ENCODE results near the gene CDKN3.
"Not testable (repeated sequence)": the region's sequence is repeated elsewhere in the genome, so short reads cannot be mapped to it uniquely, and the experiment has no call there.

Gene CDKN3

GRCh38 chr14:54444681-54445080, 47.9 kb downstream of the CDKN3 start:
- Mint-ChIP-seq H3K27me3 (peaks cover 1% of the 10 kb centered on the region), H3K4me1 (peaks cover 8% of the 10 kb centered on the region), H3K9me3 (no peaks in the 10 kb centered on the region), H3K4me3 (no peak overlapping the region), H3K36me3 (no peaks in the 10 kb centered on the region), H3K27ac (no peak overlapping the region)
- DNase-seq (ENCODE audit: low spot score in 2 of 2) (no peak), ATAC-seq (ENCODE audit: low read depth) (no peak)

- Mint-ChIP-seq H3K36me3 (no peaks in the 10 kb centered on the region), H3K27me3 (peaks cover 1% of the 10 kb centered on the region), H3K4me3 (no peak overlapping the region), H3K27ac (no peak overlapping the region), H3K4me1 (peaks cover 10% of the 10 kb centered on the region), H3K9me3 (no peaks in the 10 kb centered on the region)
- no peak for ATAC-seq (ENCODE audit: low read depth)
- DNase-seq (ENCODE audit: low spot score in 2 of 2): no peak
Observed at GRCh38 chr14:54446161-54446693, 49.4 kb downstream of the CDKN3 start.

GRCh38 chr14:54447231-54447692, 50.5 kb downstream of the CDKN3 start:
- DNase-seq (ENCODE audit: low spot score in 2 of 2): no peak
- no peaks in the 10 kb centered on the region for H3K9me3 Mint-ChIP-seq
- no peak for ATAC-seq (ENCODE audit: low read depth)
- H3K4me3 Mint-ChIP-seq: no peak overlapping the region
- H3K36me3 Mint-ChIP-seq: no peaks in the 10 kb centered on the region
- H3K4me1 Mint-ChIP-seq: peaks cover 5% of the 10 kb centered on the region
- no peak overlapping the region for H3K27ac Mint-ChIP-seq
- peaks cover 1% of the 10 kb centered on the region for H3K27me3 Mint-ChIP-seq

- peaks cover 5% of the 10 kb centered on the region for H3K4me1 Mint-ChIP-seq
- no peaks in the 10 kb centered on the region for H3K9me3 Mint-ChIP-seq
- peaks cover 1% of the 10 kb centered on the region for H3K27me3 Mint-ChIP-seq
- ATAC-seq (ENCODE audit: low read depth) (peak; percentile 70), DNase-seq (ENCODE audit: low spot score in 2 of 2) (no peak)
- no peak overlapping the region for H3K4me3 Mint-ChIP-seq
- no peak overlapping the region for H3K27ac Mint-ChIP-seq
- no peaks in the 10 kb centered on the region for H3K36me3 Mint-ChIP-seq
Observed at GRCh38 chr14:54450535-54450934, 53.7 kb downstream of the CDKN3 start.

GRCh38 chr14:54451121-54451601, 54.4 kb downstream of the CDKN3 start:
- Mint-ChIP-seq H3K27ac (no peak overlapping the region), H3K27me3 (peaks cover 1% of the 10 kb centered on the region), H3K4me1 (peaks cover 5% of the 10 kb centered on the region), H3K4me3 (no peak overlapping the region), H3K36me3 (no peaks in the 10 kb centered on the region), H3K9me3 (no peaks in the 10 kb centered on the region)
- ATAC-seq (ENCODE audit: low read depth): no peak
- DNase-seq (ENCODE audit: low spot score in 2 of 2): no peak

GRCh38 chr14:54451961-54452360, 55.2 kb downstream of the CDKN3 start:
- Mint-ChIP-seq H3K36me3 (no peaks in the 10 kb centered on the region), H3K4me1 (peaks cover 5% of the 10 kb centered on the region), H3K27ac (no peak overlapping the region), H3K4me3 (no peak overlapping the region), H3K9me3 (no peaks in the 10 kb centered on the region), H3K27me3 (no peaks in the 10 kb centered on the region)
- no peak for ATAC-seq (ENCODE audit: low read depth)
- no peak for DNase-seq (ENCODE audit: low spot score in 2 of 2)

GRCh38 chr14:54453252-54453651, 56.4 kb downstream of the CDKN3 start:
- Mint-ChIP-seq H3K9me3 (no peaks in the 10 kb centered on the region), H3K27me3 (no peaks in the 10 kb centered on the region), H3K36me3 (no peaks in the 10 kb centered on the region), H3K4me3 (no peak overlapping the region), H3K27ac (no peak overlapping the region), H3K4me1 (peaks cover 5% of the 10 kb centered on the region)
- ATAC-seq (ENCODE audit: low read depth): no peak
- DNase-seq (ENCODE audit: low spot score in 2 of 2): no peak

- DNase-seq (ENCODE audit: low spot score in 2 of 2); H3K27me3 Mint-ChIP-seq; H3K4me1 Mint-ChIP-seq; H3K9me3 Mint-ChIP-seq; H3K27ac Mint-ChIP-seq; H3K4me3 Mint-ChIP-seq; H3K36me3 Mint-ChIP-seq; ATAC-seq (ENCODE audit: low read depth): not testable (repeated sequence)
Observed at GRCh38 chr14:54453990-54454389, 57.2 kb downstream of the CDKN3 start.

- H3K27ac Mint-ChIP-seq: no peak overlapping the region
- DNase-seq (ENCODE audit: low spot score in 2 of 2) (no peak), ATAC-seq (ENCODE audit: low read depth) (no peak)
- H3K27me3 Mint-ChIP-seq: no peaks in the 10 kb centered on the region
- peaks cover 9% of the 10 kb centered on the region for H3K9me3 Mint-ChIP-seq
- H3K36me3 Mint-ChIP-seq: peaks cover 8% of the 10 kb centered on the region
- H3K4me1 Mint-ChIP-seq: peaks cover 5% of the 10 kb centered on the region
- no peak overlapping the region for H3K4me3 Mint-ChIP-seq
Observed at GRCh38 chr14:54455363-54455762, 58.6 kb downstream of the CDKN3 start.

GRCh38 chr14:54456820-54457608, 60.2 kb downstream of the CDKN3 start:
- ATAC-seq (ENCODE audit: low read depth); H3K27ac Mint-ChIP-seq; DNase-seq (ENCODE audit: low spot score in 2 of 2); H3K9me3 Mint-ChIP-seq; H3K4me3 Mint-ChIP-seq; H3K27me3 Mint-ChIP-seq; H3K36me3 Mint-ChIP-seq; H3K4me1 Mint-ChIP-seq: not testable (repeated sequence)

GRCh38 chr14:54457609-54457996, 60.8 kb downstream of the CDKN3 start:
- peaks cover 9% of the 10 kb centered on the region for H3K9me3 Mint-ChIP-seq
- H3K36me3 Mint-ChIP-seq: peaks cover 8% of the 10 kb centered on the region
- no peak for ATAC-seq (ENCODE audit: low read depth)
- H3K4me3 Mint-ChIP-seq: no peak overlapping the region
- DNase-seq (ENCODE audit: low spot score in 2 of 2): no peak
- H3K4me1 Mint-ChIP-seq: no peaks in the 10 kb centered on the region
- no peaks in the 10 kb centered on the region for H3K27me3 Mint-ChIP-seq
- no peak overlapping the region for H3K27ac Mint-ChIP-seq

GRCh38 chr14:54458536-54458935, 61.7 kb downstream of the CDKN3 start:
- ATAC-seq (ENCODE audit: low read depth); H3K27ac Mint-ChIP-seq; H3K27me3 Mint-ChIP-seq; H3K4me3 Mint-ChIP-seq; H3K9me3 Mint-ChIP-seq; H3K4me1 Mint-ChIP-seq; DNase-seq (ENCODE audit: low spot score in 2 of 2); H3K36me3 Mint-ChIP-seq: not testable (repeated sequence)

GRCh38 chr14:54459106-54459505, 62.3 kb downstream of the CDKN3 start:
- no peaks in the 10 kb centered on the region for H3K4me1 Mint-ChIP-seq
- DNase-seq (ENCODE audit: low spot score in 2 of 2) (no peak), ATAC-seq (ENCODE audit: low read depth) (no peak)
- H3K9me3 Mint-ChIP-seq: peaks cover 9% of the 10 kb centered on the region
- no peaks in the 10 kb centered on the region for H3K27me3 Mint-ChIP-seq
- peaks cover 8% of the 10 kb centered on the region for H3K36me3 Mint-ChIP-seq
- no peak overlapping the region for H3K27ac Mint-ChIP-seq
- H3K4me3 Mint-ChIP-seq: no peak overlapping the region

GRCh38 chr14:54462048-54462447, 65.2 kb downstream of the CDKN3 start:
- Mint-ChIP-seq H3K9me3 (peaks cover 11% of the 10 kb centered on the region), H3K27me3 (no peaks in the 10 kb centered on the region), H3K27ac (no peak overlapping the region), H3K4me1 (no peaks in the 10 kb centered on the region), H3K4me3 (no peak overlapping the region), H3K36me3 (peaks cover 10% of the 10 kb centered on the region)
- DNase-seq (ENCODE audit: low spot score in 2 of 2) (no peak), ATAC-seq (ENCODE audit: low read depth) (no peak)

GRCh38 chr14:54465654-54466053, 68.8 kb downstream of the CDKN3 start:
- Mint-ChIP-seq H3K9me3 (peaks cover 8% of the 10 kb centered on the region), H3K27me3 (no peaks in the 10 kb centered on the region), H3K36me3 (peaks cover 11% of the 10 kb centered on the region), H3K4me3 (no peak overlapping the region), H3K27ac (no peak overlapping the region), H3K4me1 (no peaks in the 10 kb centered on the region)
- DNase-seq (ENCODE audit: low spot score in 2 of 2) (no peak), ATAC-seq (ENCODE audit: low read depth) (no peak)

Measured in memory B cell (primary cell).